Mononuclear cell (primary cell): ENCODE results near the gene LMAN1. TPM values are rescaled to one million over a fixed set of nuclear protein-coding genes. Genes with fewer than 3 reads are reported as not detected.

Experiments
- H3K27me3 ChIP-seq: 2 replicates; pipeline ENCODE4 v1.6.0; 2011; ENCODE audit warnings: low read length, control low read depth; ENCODE audit not compliant: insufficient read depth
- H3K4me1 ChIP-seq: 2 replicates; pipeline ENCODE4 v1.5.1; 2011; ENCODE audit warnings: mild to moderate bottlenecking, low read length, control low read depth; ENCODE audit not compliant: insufficient read depth
- H3K4me3 ChIP-seq: 2 replicates; pipeline ENCODE4 v1.5.1; 2011; ENCODE audit warnings: mild to moderate bottlenecking, low read length, moderate library complexity
- H3K9me3 ChIP-seq: 2 replicates; pipeline ENCODE4 v1.5.1; 2011; ENCODE audit warnings: low read depth, mild to moderate bottlenecking, control low read depth, low read length
- total RNA-seq: library from RNA; depleted of rRNA; stranded (reverse); fragments of >200 nt; gene quantifications from one replicate; pipeline ENCODE4 v1.2.3, GENCODE V29; 2012

The LMAN1 gene, protein sequence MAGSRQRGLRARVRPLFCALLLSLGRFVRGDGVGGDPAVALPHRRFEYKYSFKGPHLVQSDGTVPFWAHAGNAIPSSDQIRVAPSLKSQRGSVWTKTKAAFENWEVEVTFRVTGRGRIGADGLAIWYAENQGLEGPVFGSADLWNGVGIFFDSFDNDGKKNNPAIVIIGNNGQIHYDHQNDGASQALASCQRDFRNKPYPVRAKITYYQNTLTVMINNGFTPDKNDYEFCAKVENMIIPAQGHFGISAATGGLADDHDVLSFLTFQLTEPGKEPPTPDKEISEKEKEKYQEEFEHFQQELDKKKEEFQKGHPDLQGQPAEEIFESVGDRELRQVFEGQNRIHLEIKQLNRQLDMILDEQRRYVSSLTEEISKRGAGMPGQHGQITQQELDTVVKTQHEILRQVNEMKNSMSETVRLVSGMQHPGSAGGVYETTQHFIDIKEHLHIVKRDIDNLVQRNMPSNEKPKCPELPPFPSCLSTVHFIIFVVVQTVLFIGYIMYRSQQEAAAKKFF
- 40.6 TPM for total RNA-seq

DNA sequence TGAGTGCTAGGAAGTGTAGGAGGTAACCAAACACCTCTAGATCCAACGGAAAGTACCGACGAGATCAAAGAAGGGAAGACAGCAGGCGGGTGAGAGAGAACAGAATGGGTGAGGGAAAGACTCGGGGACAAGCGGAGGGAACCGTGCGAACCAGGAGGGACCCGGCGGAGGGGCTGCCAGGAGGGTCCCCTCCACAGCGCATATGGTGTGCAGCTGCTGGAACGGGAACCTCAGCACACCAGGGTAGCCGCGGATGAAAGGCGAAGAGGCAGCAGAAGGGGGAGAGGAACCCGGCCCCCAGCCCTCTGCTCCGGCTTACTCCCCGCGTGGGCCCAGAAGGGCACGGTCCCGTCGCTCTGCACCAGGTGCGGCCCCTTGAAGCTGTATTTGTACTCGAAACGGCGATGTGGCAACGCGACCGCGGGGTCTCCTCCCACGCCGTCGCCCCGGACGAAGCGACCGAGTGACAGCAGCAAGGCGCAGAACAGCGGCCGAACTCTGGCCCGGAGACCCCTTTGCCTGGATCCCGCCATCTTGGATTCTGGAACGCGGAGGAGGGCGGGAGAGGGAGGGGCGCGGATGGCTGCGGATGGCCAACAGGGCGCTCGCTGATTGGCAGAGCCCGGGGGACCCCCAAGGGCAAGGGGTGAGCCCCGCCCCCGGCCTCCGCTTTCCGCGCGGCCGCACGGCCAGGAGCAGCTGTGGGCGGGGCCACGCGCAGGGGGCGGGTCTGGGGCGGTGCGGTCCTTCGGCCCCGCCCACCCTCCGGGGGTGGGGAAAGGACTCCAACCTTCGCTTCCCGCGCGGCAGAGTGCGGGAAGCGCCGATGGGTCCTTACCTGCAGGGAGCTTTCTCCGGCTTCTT lies at the start of gene LMAN1:
Gene LMAN1 (minus strand): TSS at position 554 of the 864 bp plus-strand sequence. CDS start 21 bp downstream, at position 533.
- peaks cover 10% of the 10 kb centered on the region for H3K4me1 ChIP-seq
- no peaks in the 10 kb centered on the region for H3K9me3 ChIP-seq
- peaks cover 5% of the 10 kb centered on the region for H3K27me3 ChIP-seq
- peak within 1 kb of the TSS; percentile 68 for H3K4me3 ChIP-seq

DNA sequence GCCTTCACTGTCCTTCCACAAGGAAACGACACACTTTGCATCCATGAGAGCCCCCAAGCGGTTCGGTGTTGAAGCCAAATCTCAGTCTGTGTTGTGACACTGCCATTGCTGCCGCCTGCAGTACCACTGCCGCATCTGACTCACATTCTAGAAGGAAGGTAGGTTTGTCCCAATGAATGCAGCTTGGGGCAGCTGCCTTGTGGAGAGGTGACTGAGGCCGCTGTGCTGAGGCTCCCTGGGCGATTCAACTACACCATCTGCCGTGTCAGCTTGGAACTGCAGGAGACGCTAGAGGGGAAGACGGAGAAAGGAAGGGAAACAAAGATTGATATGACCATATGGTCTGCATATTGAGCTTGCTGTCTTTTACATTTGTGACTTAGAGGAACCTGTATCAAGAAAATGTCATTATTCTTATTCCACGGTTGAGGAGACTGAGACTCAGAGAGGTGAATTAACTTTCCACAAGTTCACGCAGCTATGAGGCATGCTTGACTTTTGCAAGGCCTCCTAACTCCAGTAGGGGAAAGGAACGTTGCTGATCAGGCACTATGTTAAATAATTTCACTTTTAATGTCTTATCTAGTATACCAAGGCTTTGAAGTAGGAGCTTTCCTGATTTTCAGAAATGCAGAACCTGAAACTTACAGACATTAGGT lies 43.5 kb upstream of the LMAN1 start:
- no peaks in the 10 kb centered on the region for H3K27me3 ChIP-seq
- no peaks in the 10 kb centered on the region for H3K9me3 ChIP-seq
- H3K4me3 ChIP-seq: no peak overlapping the region

DNA sequence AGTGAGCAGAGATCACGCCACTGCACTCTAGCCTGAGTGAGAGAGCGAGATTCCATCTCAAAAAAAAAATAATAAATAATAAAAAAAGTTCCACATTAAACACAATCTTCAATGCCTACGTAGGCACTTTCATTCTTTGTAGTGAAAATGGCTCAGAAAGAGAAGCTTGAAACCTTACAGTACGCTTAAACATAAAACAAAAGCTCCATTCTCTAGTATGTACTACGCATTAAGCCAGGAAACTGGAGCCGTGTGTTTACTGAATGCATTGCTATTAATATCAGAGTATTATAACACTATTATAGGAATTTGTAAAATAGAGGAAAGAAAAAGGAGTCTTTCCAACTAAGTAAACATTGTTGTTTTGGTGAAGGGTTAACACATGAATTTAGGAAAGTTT lies 41.3 kb upstream of the LMAN1 start:
- H3K9me3 ChIP-seq: no peaks in the 10 kb centered on the region
- no peak overlapping the region for H3K4me3 ChIP-seq
- peaks cover 5% of the 10 kb centered on the region for H3K4me1 ChIP-seq
- H3K27me3 ChIP-seq: no peaks in the 10 kb centered on the region

More for the DNA sequence above, 43.5 kb upstream of the LMAN1 start:
- no peaks in the 10 kb centered on the region for H3K4me1 ChIP-seq

DNA sequence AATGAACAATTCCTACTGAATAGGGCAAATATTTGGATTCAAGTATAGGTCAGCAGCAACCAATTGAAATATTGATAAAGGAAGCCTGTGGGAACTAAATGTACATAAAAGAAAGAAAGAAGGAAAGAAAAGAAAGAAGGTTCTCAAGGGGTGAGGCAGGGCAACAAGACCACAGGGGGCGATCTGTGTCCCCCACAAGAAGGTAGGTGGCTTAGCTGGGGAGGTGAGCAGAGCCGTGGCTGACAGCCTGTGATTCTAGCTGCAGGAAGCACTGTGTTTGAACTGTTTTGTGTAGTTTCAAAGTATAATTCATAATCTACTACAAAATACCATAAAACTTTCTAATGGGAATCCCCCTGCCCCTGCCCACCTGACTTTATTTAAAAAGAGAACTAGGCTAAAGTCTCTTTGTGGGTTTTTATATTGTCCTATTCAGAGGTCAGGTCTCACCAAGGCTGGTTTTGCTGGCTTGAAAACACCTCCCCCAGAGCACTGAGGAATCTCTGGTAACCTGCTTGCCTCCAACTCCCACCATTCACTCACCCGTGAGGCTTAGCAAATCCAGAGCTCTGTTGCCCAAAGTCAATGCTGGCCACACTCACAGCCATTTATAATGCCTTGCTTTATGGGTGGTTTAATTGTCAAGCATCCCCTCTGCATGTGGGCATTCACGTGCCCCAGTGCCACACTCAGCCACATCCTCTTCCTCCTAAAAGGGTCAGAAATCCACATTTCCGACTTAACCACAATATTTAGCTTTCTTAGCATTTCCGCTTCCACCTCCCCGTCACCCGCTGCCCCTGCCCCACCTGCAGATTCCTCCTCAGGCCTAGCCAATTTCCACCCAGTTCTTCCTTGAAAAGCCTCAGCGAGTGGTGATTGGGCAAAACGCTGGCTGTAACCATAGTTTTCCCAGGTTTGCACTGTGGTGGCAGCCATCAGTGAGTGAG lies 36.4 kb upstream of the LMAN1 start:
- Histone ChIP-seq H3K4me1 (peaks cover 5% of the 10 kb centered on the region), H3K9me3 (no peaks in the 10 kb centered on the region), H3K4me3 (no peak overlapping the region), H3K27me3 (no peaks in the 10 kb centered on the region)

DNA sequence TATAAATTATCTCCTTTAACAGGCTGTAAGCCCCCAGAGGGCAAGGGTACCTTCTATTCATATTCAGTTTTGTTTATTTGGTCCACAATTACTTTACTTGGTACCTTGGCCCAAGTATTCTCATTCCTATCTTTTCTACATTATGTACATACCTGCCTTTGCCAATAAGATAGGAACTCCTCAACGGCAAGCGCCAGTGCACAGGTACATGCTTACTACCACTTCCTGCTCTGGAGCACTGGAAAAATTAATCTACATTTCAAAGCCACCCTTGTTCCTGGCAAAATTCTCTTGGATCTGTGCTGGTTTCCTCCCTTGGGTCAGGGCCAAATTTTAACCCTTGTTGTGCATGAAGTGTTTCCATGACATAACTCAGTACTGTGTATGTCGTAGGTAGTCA lies 34.3 kb upstream of the LMAN1 start:
- Histone ChIP-seq H3K4me3 (no peak overlapping the region), H3K4me1 (peaks cover 5% of the 10 kb centered on the region), H3K27me3 (no peaks in the 10 kb centered on the region)

DNA sequence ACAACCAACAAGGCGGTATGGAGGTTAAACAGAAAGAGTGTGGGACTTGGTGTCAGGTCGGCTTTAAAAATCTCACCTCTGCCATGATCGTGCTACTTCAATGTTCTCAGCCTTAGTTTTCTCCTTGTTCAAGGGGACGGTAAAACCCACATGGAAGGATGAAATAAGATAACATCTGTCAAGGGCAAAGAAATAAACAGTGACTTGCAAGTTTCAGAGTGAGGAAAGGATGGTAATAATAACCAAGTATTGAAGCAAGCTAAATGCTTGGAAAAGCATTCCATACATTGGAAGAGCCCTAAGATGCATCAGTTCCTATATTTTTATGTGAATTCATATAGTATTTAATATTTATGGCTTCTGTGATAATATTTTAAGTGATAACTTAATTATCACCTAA lies 29.8 kb upstream of the LMAN1 start:
- H3K9me3 ChIP-seq: no peaks in the 10 kb centered on the region
- H3K27me3 ChIP-seq: no peaks in the 10 kb centered on the region
- H3K4me3 ChIP-seq: no peak overlapping the region
- no peaks in the 10 kb centered on the region for H3K4me1 ChIP-seq

More for the DNA sequence above, 34.3 kb upstream of the LMAN1 start:
- H3K9me3 ChIP-seq: no peaks in the 10 kb centered on the region

DNA sequence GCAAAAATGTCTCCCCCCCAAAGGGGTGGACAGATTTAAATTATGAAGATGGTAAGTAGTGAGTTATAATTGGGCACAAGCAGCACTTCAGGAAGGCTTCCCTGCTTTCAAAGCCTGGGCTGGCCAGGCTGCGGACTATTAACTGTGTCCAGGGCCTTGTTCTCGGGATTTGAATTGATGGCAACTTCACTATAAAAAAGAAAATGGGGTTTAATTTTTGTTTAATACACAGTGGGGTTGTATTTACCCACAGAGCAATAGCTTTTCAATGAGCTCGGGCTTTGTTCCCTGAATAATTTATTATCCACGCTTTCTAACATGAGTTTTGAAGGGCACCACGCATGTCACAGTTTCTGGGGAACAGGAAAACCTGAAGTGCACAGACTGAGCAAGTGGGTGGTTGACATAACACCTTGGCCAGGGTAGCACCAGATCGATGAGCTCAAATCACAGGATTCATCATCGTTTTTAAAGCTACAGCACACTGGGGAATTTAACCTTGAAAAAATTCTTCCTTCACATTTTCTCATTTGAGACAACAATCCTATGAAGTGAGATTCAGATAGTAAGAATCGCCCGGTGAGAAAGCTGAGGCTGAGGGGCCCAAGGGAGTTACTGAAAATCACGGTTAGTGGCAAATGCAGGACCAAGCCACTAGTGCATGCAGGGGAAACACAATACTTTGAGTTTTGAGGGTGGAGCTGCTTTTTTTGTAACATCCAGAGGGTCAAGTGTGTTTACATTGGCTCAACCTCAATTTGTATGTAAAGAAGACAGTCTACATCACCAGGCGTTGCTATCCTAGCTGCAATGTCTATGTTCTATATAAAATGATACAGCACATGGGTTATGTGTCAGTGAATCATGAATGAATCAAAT lies 28.9 kb upstream of the LMAN1 start:
- Histone ChIP-seq H3K27me3 (no peaks in the 10 kb centered on the region), H3K9me3 (no peaks in the 10 kb centered on the region), H3K4me1 (no peaks in the 10 kb centered on the region), H3K4me3 (no peak overlapping the region)

DNA sequence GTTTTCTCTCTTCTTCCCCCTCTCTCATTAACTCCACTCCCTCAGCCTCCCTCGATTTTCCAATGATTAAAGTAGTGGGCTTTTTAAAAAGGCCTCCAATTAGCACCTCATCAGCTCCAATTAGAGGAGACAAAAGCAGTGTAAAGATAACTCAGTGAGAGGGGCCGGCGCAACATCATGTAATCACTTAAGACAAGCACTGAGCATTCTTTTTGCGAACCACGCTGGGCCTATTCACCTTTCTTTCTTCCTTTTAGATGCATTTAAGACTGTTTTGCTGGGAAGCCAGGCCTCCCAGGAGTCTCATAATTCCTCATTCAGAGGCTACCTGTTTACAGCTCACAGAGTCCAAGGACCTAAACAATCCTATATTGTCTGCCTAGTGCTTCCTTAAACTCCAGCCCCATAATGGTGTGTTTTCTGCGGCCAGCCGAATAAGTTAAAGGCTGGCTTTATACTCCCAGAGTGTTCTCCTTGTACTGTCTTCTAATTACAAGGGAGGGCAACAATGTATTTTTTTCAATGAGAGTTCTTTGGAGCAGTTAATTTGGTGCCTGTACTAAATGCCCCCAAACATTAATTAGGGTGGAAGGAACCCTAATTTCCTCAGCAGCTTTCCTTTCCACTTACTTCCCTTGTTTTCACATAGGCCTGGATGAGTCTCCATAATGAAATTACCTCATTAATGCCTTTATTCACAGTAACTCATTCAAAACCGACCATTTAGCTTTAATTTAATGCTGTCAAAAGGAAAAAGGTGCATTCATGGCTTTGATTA lies 28.0 kb upstream of the LMAN1 start:
- H3K27me3 ChIP-seq: no peaks in the 10 kb centered on the region
- no peaks in the 10 kb centered on the region for H3K4me1 ChIP-seq
- H3K4me3 ChIP-seq: no peak overlapping the region
- H3K9me3 ChIP-seq: no peaks in the 10 kb centered on the region

DNA sequence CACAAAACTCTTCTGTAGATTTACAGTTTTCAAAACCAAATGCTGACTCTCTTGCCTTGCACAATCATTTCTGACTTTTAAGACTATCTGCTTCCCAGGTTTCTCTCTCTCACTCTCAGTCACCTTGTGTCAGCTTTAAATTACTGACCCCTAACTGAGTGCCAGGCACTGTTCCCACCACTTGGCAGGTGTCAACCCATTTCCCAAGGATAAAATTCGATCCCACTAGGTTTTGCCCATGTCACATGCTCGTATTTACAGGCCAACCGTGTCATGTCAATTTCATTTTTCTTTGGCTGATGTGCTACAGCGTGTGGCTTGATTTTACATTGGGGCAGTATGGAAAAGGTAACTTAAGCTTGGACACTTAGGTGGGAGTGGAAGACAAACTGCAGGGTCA lies 26.1 kb upstream of the LMAN1 start:
- H3K9me3 ChIP-seq: no peaks in the 10 kb centered on the region
- H3K4me3 ChIP-seq: no peak overlapping the region
- H3K27me3 ChIP-seq: no peaks in the 10 kb centered on the region
- H3K4me1 ChIP-seq: no peaks in the 10 kb centered on the region

DNA sequence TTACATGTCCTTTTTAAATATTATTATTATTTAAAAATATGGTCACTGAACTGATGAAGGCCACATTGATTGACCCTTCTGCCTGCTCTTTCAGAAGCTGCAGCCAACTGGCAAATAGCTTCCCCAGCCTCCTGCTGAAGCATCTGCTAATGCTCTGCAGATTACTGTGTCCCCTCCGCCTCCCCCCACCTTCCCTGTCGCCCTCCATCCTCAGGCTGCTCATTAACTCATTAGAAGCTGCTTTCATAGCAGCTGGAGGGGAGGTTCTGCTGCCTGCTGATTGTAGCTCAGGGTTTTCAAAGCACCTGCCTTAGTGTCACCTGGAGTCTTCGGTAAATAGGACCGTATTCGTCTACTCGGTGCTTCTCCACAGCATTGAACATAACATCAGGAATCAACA lies 24.8 kb upstream of the LMAN1 start:
- Histone ChIP-seq H3K4me3 (no peak overlapping the region), H3K9me3 (no peaks in the 10 kb centered on the region), H3K27me3 (peaks cover 2% of the 10 kb centered on the region), H3K4me1 (no peaks in the 10 kb centered on the region)

DNA sequence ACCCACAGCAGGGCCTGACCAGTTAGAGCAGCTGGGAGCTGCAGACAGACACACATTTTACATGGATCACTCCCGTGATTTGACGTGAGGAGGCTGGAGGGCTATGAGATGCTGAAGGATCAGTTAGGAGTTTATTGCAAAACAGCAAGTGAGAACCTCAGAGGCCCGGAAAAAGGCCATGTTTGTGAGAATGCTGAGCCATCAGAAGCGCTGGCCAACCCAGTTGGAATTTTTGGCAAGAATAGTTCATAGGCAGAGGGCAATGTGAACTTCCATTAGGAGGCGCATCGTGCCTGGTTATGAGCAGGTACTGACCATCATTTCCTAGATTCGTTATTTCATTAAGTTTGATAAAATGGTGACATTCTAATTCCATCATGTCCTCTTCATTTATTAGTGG lies 23.3 kb upstream of the LMAN1 start:
- Histone ChIP-seq H3K27me3 (peaks cover 5% of the 10 kb centered on the region), H3K4me3 (no peak overlapping the region), H3K9me3 (no peaks in the 10 kb centered on the region), H3K4me1 (no peaks in the 10 kb centered on the region)

DNA sequence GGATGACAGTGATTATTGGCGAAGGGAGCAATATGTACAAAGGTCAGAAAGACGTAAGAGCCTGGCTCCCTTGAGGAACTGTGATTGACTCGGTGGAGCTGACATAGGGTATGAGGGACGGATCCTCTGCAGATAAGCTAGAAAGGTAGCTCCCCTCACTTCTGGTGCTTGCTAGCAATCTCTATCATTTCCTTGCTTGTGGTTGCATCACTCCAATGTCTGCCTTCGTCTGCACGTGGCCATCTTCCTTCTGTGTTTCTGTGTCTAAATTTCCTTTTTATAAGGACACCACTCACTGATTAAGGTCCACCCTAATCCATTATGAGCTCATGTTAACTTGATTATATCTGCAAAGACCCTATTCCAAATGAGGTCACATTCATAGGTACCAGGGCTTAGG lies 22.9 kb upstream of the LMAN1 start:
- Histone ChIP-seq H3K4me1 (no peaks in the 10 kb centered on the region), H3K4me3 (no peak overlapping the region), H3K9me3 (no peaks in the 10 kb centered on the region), H3K27me3 (peaks cover 5% of the 10 kb centered on the region)

DNA sequence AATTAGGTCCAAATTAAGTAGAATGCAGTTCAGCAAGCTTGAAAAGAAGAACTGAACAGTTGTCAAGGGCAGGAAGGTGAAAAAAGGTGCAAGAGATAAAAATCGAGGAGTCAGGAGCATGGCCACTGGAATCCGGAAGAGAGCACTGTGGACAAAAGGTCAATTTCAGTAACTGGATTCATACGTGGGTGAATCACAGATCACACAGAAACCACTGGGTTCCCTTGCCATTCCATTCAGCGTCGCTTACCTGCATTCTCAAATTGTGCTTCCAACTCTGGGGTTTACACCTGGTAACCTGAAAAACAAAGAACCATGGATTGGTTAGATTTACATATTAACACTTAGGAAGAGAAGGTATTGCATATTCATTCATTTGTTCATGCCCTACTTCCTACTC lies 21.6 kb upstream of the LMAN1 start:
- Histone ChIP-seq H3K4me1 (no peaks in the 10 kb centered on the region), H3K4me3 (no peak overlapping the region), H3K9me3 (no peaks in the 10 kb centered on the region), H3K27me3 (peaks cover 5% of the 10 kb centered on the region)
